Measurements from ENCODE around the gene TMEM94.

TMEM94 gene

DNA sequence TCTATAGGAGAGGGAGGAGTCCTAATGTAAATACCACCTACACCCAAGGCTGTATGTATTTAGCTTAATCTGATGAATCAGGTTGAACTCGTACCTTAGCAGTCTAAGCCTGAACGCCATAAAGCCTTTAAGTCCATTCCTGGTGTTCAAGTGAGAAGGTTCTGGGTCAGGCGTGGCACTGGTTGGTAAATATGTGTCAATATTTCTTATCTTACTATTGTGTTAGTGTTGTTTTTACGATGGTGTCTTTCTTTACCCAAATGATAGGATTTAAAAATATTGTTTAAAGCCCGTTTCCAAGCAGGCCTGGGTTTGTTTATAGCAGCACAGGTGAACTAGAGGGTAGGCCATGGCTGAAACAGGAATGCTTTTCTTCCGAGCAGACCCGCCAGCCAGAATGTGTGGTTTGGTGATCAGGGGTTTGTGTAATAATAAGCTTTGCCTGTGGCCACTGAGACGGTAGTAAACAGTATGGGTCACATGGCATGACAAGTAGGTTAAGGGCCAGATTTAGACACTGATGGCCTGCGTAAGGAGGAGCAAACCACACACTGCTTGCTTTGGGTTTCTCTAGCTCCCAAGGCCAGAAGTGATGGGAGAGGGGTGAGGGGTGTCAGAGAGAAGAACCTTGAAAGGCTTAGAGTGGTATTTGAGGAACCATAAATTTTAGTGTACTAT is 3.3 kb downstream of the TMEM94 start:
- no peaks in the 10 kb centered on the region for H3K36me3 ChIP-seq (ENCODE audit: insufficient read depth, low read length)
- H3K9me3 ChIP-seq (ENCODE audit: control insufficient read depth, insufficient read depth, low read length), result no peaks in the 10 kb centered on the region
- H3K9ac ChIP-seq (ENCODE audit: low read depth, low read length), result no peak overlapping the region
- peaks cover 12% of the 10 kb centered on the region for H3K4me1 ChIP-seq (ENCODE audit: insufficient read depth, low read length)

DNA sequence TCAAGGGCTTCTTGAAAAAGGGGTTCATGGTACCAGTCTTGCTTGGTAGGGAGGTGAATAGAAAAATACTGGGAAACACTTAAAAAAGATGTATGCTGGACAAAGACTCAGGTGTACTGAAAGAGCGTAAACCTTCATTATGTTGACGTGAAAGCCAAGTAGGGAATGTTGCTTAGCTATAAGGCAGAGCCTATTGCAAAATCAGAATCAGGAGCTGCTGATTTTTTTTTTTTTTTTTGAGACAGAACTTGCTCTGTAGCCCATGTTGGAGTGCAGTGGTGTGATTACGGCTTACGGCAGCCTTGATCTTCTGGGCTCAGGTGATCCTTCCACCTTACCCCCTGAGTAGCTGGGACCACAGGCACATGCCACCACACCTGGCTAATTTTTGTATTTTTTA is 3.9 kb downstream of the TMEM94 start:
- Histone ChIP-seq H3K4me1 (ENCODE audit: insufficient read depth, low read length) (peaks cover 12% of the 10 kb centered on the region), H3K9me3 (ENCODE audit: control insufficient read depth, insufficient read depth, low read length) (no peaks in the 10 kb centered on the region), H3K36me3 (ENCODE audit: insufficient read depth, low read length) (no peaks in the 10 kb centered on the region), H3K9ac (ENCODE audit: low read depth, low read length) (no peak overlapping the region)

DNA sequence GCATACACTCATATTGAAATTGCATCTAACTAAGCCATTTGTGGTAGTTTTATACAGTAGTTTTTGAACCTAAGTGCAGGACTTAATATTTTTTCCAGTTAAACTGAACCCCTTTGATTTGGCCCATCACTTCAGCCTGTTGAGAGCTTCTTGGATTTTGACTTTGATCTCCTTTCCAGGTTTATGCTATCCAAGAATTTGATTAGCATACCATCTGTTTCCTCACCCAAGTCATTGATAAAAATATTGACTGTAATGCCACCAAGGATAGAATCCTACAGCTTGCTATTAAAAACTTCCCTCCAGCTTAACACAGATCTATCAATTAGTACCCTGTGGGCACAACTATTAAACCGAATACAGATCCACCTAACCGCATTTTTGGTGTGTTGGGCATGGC is 7.2 kb downstream of the TMEM94 start:
- no peaks in the 10 kb centered on the region for H3K9me3 ChIP-seq (ENCODE audit: control insufficient read depth, insufficient read depth, low read length)
- no peaks in the 10 kb centered on the region for H3K36me3 ChIP-seq (ENCODE audit: insufficient read depth, low read length)
- no peak overlapping the region for H3K9ac ChIP-seq (ENCODE audit: low read depth, low read length)
- no peaks in the 10 kb centered on the region for H3K4me1 ChIP-seq (ENCODE audit: insufficient read depth, low read length)

DNA sequence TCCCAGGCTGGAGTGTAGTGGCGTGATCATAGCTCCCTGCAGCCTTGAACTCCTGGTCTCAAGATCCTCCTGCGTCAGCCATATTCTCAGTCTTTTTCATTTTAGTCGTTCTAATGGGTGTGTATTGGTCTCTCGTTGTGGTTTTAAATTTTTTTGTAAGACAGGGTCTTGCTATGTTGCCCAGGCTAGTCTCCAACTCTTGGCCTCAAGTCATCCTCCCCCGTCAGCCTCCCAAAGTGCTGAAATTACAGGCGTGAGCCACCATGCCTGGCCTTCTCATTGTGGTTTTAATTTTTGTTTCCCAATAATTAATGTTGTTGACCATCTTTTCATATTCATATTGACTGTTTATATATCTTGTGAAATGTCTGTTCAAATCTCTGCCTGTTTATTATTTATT is 8.6 kb downstream of the TMEM94 start:
- H3K9ac ChIP-seq (ENCODE audit: low read depth, low read length), result no peak overlapping the region
- no peaks in the 10 kb centered on the region for H3K36me3 ChIP-seq (ENCODE audit: insufficient read depth, low read length)
- no peaks in the 10 kb centered on the region for H3K9me3 ChIP-seq (ENCODE audit: control insufficient read depth, insufficient read depth, low read length)
- no peaks in the 10 kb centered on the region for H3K4me1 ChIP-seq (ENCODE audit: insufficient read depth, low read length)

DNA sequence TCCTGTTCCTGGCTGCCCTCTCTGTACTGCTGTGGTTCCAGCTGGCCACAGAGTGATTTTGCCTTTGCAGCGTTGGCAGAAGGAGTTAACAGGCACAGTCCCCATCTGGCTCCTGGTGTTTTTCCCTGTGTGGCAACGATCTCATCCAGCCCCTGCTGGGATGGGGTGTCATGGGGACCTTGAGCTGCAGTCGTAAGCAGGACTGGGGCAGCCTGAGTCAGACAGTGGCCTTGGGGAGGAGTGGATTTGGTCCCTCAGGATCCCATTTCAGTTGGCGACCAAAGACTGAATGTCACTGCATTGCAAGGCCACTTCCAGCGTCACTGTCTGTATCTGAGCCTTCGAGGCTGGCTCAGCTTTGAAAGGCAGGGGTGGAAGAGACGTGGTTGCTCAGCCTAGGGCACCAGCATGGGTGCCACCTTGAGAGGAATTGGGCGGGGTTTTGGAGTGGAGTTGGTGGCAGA is 11.9 kb downstream of the TMEM94 start:
- Histone ChIP-seq H3K4me1 (ENCODE audit: insufficient read depth, low read length) (no peaks in the 10 kb centered on the region), H3K9me3 (ENCODE audit: control insufficient read depth, insufficient read depth, low read length) (no peaks in the 10 kb centered on the region), H3K36me3 (ENCODE audit: insufficient read depth, low read length) (no peaks in the 10 kb centered on the region), H3K9ac (ENCODE audit: low read depth, low read length) (no peak overlapping the region)

DNA sequence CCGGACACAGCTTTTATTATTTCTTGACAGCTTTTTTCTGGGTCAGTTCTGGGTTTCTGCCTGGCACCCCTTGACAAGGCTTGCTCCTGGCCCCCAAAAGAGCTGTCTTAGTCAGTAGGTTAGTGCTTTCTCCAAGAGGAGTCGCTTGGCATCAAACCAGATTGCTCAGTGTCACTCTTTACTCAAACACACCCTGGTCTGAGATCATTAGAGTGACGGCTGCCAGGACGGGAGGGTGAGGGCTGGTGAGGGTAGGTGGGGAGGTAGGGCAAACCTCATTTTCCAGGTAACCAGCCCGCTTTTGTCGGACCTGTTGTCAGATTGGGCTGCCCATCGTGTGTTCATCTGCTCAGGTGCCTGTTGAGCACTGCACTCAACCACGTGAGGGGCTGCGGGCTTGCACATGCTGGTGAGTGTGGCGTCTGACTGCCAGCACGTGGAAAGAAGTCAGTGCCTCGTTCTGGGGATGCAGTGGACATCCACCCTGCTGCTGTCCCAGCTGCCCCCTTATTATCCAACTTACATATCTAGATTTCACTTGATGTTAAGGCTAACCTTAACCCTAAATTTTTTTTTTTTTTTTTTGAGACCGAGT is 12.4 kb downstream of the TMEM94 start:
- Histone ChIP-seq H3K9me3 (ENCODE audit: control insufficient read depth, insufficient read depth, low read length) (no peaks in the 10 kb centered on the region), H3K36me3 (ENCODE audit: insufficient read depth, low read length) (no peaks in the 10 kb centered on the region), H3K9ac (ENCODE audit: low read depth, low read length) (no peak overlapping the region), H3K4me1 (ENCODE audit: insufficient read depth, low read length) (no peaks in the 10 kb centered on the region)

DNA sequence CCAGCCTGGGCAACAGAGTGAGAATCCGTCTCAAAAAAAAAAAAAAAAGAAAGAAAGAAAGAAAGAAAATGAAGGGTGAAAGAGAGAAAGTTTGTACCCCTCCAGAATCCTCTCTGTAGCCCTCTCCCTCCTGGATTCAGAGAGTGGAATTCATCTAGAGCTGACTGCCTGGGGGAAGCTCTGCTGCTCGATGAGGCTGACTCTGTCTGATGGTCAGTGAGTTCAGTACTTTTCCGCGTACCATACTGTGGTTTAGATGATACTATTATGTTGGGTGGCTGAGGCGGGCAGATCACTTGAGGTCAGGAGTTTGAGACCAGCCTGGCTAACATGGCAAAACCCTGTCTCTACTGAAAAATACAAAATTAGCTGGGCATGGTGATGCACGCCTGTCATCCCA is 14.8 kb downstream of the TMEM94 start:
- Histone ChIP-seq H3K4me1 (ENCODE audit: insufficient read depth, low read length) (no peaks in the 10 kb centered on the region), H3K36me3 (ENCODE audit: insufficient read depth, low read length) (no peaks in the 10 kb centered on the region; the same call in 1 of the 2 replicates), H3K9ac (ENCODE audit: low read depth, low read length) (no peak overlapping the region), H3K9me3 (ENCODE audit: control insufficient read depth, insufficient read depth, low read length) (no peaks in the 10 kb centered on the region)

DNA sequence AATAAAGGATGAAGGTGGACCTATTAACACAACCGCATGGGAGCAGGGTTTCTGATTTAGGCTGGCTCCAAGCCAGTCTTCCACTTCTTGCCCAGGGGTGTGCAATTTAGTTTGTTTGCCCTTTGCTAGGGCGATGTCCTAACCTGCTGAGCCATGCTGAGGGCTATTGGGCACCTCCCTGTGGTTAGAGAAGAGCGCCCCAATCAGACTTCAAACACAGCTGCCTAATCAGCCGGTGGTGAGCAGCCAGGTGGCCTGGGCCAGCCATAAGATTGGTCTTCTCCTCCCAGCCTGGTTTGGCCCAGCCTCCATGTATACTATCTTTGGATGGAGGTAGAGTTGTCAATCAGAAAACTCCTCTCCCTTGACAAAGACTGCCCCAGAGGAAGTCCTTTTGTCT is 15.7 kb downstream of the TMEM94 start:
- H3K36me3 ChIP-seq (ENCODE audit: insufficient read depth, low read length), result no peaks in the 10 kb centered on the region; the same call in 1 of the 2 replicates
- H3K4me1 ChIP-seq (ENCODE audit: insufficient read depth, low read length), result no peaks in the 10 kb centered on the region
- no peak overlapping the region for H3K9ac ChIP-seq (ENCODE audit: low read depth, low read length)
- H3K9me3 ChIP-seq (ENCODE audit: control insufficient read depth, insufficient read depth, low read length), result no peaks in the 10 kb centered on the region

DNA sequence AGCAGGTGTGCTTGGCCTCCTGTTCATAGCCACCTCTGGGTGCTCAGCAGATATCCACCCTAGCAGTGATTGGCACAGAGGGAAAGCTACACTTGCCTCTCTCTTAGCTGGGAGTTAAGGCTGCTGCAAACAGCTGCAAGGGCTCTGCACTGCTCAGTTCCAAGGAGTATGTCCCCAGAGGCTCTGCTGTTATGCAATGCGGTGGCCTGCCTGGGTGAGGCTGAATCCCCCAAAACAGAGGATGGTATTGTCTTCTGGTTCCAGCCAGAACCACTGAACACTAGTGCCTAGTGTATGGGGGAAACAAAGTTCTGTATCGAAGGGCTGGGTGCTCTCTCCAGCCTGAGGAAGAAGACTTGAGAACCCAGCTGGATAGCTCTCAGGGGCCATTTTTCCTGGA is 16.8 kb downstream of the TMEM94 start:
- Histone ChIP-seq H3K36me3 (ENCODE audit: insufficient read depth, low read length) (no peaks in the 10 kb centered on the region; the same call in 1 of the 2 replicates), H3K4me1 (ENCODE audit: insufficient read depth, low read length) (no peaks in the 10 kb centered on the region), H3K9me3 (ENCODE audit: control insufficient read depth, insufficient read depth, low read length) (no peaks in the 10 kb centered on the region), H3K9ac (ENCODE audit: low read depth, low read length) (no peak overlapping the region)

DNA sequence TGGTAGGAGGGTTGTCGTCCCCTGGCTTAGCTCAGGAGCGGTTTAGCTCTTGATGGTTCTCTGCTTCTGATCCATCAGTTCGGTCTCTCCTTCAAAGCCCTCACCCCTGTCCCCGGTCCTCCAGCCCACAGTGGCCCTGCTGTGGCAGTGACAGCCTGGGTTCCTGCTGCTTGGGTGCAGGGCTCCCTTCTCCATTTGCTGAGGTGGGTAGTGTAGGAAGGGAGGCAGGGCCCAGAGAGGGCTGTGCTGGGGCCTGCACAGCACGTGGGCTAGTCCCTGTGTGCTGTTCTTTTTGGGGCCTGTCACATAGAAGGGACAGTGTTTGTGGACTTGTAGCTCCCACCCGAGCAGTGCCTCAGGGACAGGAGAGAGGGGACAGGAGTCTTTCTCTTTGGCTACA is 18.3 kb downstream of the TMEM94 start:
- Histone ChIP-seq H3K36me3 (ENCODE audit: insufficient read depth, low read length) (no peaks in the 10 kb centered on the region; the same call in 1 of the 2 replicates), H3K4me1 (ENCODE audit: insufficient read depth, low read length) (peaks cover 7% of the 10 kb centered on the region; the same call in 1 of the 2 replicates), H3K9me3 (ENCODE audit: control insufficient read depth, insufficient read depth, low read length) (no peaks in the 10 kb centered on the region), H3K9ac (ENCODE audit: low read depth, low read length) (no peak overlapping the region)

DNA sequence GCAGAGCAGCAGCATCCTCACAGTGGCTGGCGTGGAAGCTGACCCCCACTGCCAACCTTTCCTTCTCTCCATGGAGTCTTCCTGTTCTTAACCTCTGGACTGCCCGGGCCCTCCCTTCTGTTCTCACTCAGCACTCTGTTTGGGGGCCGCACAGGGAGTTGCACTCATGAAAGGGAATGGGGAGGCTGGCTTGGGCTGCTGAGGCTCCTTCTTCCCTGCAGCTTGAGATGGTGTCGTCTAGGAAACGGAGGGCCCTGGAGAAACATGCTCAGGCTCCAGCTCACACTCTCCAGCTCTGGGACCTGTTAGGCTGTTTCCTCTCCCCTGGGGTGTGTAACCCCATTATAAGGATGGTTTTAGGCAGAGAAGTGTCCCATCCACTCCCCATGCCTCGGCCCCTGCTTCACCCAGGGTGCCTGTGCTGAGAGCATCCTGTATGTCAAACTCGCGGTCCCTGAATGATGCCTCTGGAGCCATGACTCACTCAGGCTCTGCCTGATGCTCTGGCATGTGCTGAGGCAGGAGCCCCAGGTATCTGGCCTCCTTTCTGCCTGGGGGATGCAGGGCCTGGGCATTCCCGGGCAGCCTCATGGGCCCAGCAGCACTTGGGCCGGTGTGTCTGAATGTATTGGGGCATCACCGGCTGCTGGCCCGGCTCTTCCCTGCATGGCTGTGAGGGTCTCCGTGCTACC is 18.9 kb downstream of the TMEM94 start:
- H3K9ac ChIP-seq (ENCODE audit: low read depth, low read length), result no peak overlapping the region
- peaks cover 7% of the 10 kb centered on the region; the same call in 1 of the 2 replicates for H3K4me1 ChIP-seq (ENCODE audit: insufficient read depth, low read length)
- no peaks in the 10 kb centered on the region; the same call in 1 of the 2 replicates for H3K36me3 ChIP-seq (ENCODE audit: insufficient read depth, low read length)

DNA sequence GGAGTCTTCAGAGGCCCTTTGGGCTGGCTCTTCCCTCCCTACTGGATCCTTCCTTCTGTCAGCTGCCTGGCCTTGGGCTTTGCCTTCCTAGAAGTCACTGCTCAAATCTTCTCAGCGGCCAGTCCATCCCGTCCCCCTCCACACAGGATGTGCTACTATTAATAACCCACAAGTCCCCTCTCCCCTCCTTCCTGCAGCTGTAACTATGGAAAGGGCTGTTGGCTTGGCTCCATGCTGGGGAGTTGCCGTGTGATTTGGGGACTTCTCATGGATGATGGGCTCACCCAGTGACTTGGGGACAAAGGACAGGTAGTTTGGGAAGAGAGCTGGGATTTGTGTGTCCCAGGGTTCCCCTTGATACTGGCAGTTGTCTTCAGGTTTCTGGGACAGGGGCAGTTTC is 19.4 kb downstream of the TMEM94 start:
- H3K9me3 ChIP-seq (ENCODE audit: control insufficient read depth, insufficient read depth, low read length), result no peaks in the 10 kb centered on the region
- no peaks in the 10 kb centered on the region; the same call in 1 of the 2 replicates for H3K36me3 ChIP-seq (ENCODE audit: insufficient read depth, low read length)
- peaks cover 7% of the 10 kb centered on the region; the same call in 1 of the 2 replicates for H3K4me1 ChIP-seq (ENCODE audit: insufficient read depth, low read length)
- H3K9ac ChIP-seq (ENCODE audit: low read depth, low read length), result no peak overlapping the region

More for the DNA sequence above, 18.9 kb downstream of the TMEM94 start:
- H3K9me3 ChIP-seq (ENCODE audit: control insufficient read depth, insufficient read depth, low read length), result no peaks in the 10 kb centered on the region

DNA sequence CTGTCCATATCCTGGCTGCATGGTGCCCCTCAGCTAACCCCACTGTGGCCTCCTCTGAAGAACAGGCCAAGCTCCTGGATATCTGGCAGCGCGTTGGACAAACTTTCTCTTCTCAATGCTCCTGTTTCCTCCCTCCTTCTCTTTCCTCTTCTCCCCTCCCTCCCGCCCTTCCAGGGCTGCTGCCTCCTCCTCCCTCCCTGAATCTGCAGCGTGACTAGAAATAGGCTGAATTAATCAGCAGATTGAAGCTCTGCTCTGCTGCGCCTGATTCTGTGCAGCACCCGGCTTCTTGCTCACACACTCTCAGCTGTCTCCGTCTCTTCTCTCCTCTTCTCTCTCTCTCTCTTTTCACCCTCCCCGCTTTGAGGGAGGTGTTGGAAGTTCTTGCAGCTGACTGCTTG is 19.8 kb downstream of the TMEM94 start:
- Histone ChIP-seq H3K4me1 (ENCODE audit: insufficient read depth, low read length) (peaks cover 7% of the 10 kb centered on the region; the same call in 1 of the 2 replicates), H3K36me3 (ENCODE audit: insufficient read depth, low read length) (no peaks in the 10 kb centered on the region; the same call in 1 of the 2 replicates), H3K9me3 (ENCODE audit: control insufficient read depth, insufficient read depth, low read length) (no peaks in the 10 kb centered on the region), H3K9ac (ENCODE audit: low read depth, low read length) (no peak overlapping the region)

DNA sequence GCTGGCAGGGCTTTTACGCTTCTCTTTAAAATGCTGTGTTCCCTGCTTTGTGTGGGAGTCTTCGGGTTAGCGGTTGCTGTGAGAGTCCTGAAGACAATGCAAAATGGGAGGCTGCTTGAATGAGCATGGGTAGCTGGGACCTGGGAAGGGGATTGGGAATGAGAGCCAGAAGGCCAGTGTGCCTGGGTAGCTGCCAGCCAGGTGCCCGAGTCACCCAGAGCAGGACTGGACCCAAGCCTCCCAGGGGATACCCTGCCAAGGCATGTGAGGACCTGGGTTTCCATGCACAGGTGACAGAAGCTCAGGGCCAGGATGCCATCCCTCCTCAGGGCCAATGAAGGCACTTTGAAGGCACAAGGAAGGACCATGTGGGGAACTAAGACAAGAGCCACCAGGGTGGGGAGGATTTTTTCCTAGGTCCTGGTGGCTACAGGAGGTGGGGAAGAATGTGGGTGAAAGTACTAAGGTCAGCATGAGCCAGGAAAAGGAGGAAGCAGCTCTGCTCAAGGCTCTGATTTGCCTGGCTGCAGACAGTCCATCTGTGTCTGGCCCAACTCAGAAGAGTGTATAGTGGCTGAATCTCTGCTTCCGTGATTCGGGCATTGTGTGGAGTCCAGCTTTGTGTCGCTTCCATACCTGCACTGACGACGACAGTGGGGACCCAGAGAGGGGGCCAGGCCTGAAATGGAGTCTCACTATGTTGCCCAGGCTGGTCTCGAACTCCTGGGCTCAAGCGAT is 20.5 kb downstream of the TMEM94 start:
- H3K9ac ChIP-seq (ENCODE audit: low read depth, low read length), result no peak overlapping the region
- no peaks in the 10 kb centered on the region for H3K9me3 ChIP-seq (ENCODE audit: control insufficient read depth, insufficient read depth, low read length)
- H3K36me3 ChIP-seq (ENCODE audit: insufficient read depth, low read length), result no peaks in the 10 kb centered on the region; the same call in 1 of the 2 replicates
- peaks cover 7% of the 10 kb centered on the region; the same call in 1 of the 2 replicates for H3K4me1 ChIP-seq (ENCODE audit: insufficient read depth, low read length)

Measured in ES-I3 (cell line).